Measurements from ENCODE around the gene LYSMD1.

The LYSMD1 gene

DNA sequence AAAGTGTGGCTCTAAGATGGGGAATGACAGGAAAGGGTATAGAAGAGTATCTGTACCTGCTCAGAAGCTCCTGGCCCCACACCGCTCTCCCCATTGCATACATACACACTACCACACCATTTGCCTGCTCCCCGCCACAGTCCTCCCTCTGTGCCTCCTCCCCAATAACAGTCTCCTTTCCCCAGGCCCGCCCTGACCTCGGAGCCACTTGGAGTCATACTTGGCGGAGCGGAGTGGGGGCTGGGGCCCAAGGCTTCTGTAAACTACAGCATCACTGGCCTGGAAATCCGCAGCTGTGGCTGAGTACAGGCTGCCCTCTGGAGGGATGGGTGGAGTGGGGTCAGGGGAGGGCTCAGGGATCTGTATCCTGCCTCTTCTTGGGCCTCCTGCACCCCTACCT, 27.9 kb downstream of the LYSMD1 start:
- H3K4me3 ChIP-seq (replicated peaks; ENCODE audit: low read depth, low read length), result no peak overlapping the region
- TF ChIP-seq, protein P1, sequence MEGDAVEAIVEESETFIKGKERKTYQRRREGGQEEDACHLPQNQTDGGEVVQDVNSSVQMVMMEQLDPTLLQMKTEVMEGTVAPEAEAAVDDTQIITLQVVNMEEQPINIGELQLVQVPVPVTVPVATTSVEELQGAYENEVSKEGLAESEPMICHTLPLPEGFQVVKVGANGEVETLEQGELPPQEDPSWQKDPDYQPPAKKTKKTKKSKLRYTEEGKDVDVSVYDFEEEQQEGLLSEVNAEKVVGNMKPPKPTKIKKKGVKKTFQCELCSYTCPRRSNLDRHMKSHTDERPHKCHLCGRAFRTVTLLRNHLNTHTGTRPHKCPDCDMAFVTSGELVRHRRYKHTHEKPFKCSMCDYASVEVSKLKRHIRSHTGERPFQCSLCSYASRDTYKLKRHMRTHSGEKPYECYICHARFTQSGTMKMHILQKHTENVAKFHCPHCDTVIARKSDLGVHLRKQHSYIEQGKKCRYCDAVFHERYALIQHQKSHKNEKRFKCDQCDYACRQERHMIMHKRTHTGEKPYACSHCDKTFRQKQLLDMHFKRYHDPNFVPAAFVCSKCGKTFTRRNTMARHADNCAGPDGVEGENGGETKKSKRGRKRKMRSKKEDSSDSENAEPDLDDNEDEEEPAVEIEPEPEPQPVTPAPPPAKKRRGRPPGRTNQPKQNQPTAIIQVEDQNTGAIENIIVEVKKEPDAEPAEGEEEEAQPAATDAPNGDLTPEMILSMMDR (IDR thresholded peaks at IDR 0.05; ENCODE audit: low read length, missing control alignments), result no peak
- DNase-seq (ENCODE audit: low read depth), result no peak

DNA sequence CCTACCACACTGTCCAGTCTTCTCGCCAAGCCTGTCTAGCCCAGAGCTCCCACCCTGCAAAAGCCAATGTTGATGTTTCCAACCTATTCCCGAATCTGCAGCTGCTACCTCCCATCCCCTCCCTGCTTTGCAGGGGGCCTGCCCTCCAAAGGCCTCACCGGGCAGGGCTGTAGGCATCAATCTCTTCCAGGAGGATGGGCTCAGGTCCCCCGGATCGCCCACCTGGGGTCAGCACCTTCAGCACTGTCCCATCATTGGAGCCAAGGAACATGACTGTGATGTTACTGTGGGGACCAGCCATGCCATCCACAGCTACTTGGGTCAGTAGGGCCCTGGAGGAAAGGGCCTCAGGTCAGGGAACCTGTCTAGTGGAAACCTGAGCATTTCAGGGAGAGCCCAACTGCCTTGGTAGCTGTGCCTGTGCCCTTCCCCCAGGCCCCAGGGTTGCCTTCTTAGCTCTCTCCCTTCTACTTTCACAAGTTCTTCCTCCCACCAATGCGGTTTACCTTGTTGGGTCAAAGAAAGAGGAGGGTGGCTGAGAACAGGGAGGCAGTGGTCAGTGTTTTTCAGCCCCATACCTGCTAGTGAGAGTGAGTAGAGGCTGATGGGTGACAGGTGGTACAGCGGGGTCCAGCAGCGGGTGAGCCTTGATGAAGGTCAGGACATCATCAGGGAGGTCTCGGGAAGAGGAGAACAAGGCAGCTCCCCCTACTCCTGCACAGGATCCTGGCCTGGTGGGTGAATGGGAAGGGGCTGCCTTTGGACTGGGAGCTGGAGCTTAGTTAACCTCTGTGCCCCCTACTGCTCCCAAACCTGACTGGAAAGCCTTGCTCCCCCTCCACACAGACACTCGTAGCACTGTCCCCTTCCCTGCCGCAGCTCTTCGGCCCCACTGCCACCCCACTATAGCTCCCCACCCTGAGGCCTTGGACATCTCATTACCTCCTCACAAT, 30.0 kb downstream of the LYSMD1 start:
- TF ChIP-seq, protein P1 (IDR thresholded peaks at IDR 0.05; ENCODE audit: low read length, missing control alignments), result no peak

DNA sequence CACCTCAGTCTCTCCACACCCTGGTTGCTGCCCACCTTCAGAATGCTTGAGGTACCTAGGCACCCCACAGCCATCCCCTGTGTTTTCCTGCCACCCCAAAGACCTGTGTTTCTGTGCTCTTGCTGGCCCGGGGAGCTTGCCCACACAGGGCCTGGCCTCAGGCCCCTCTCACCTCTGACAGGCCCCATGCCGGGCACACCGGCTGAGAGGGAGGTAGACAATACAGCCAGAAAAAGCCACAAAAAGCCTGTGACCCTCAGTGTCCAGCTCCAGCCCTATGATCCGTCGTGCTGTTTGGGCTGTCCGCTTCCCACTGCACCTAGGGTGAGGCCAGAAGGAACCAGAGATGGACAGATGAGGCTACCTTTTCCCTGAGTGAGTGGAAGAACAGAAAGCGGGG, 30.7 kb downstream of the LYSMD1 start:
- TF ChIP-seq, protein P1 (IDR thresholded peaks at IDR 0.05; ENCODE audit: low read length, missing control alignments), result no peak
- H3K4me3 ChIP-seq (replicated peaks; ENCODE audit: low read depth, low read length), result no peak overlapping the region
- DNase-seq (ENCODE audit: low read depth), result no peak

More for the DNA sequence above, 30.0 kb downstream of the LYSMD1 start:
- DNase-seq (ENCODE audit: low read depth), result no peak
- no peak overlapping the region for H3K4me3 ChIP-seq (replicated peaks; ENCODE audit: low read depth, low read length)

GRCh38 chr1:151134396-151134795, 31.3 kb downstream of the LYSMD1 start:
- TF ChIP-seq, protein P1 (IDR thresholded peaks at IDR 0.05; ENCODE audit: low read length, missing control alignments), result no peak
- no peak for DNase-seq (ENCODE audit: low read depth)
- H3K4me3 ChIP-seq (replicated peaks; ENCODE audit: low read depth, low read length), result no peak overlapping the region

DNA sequence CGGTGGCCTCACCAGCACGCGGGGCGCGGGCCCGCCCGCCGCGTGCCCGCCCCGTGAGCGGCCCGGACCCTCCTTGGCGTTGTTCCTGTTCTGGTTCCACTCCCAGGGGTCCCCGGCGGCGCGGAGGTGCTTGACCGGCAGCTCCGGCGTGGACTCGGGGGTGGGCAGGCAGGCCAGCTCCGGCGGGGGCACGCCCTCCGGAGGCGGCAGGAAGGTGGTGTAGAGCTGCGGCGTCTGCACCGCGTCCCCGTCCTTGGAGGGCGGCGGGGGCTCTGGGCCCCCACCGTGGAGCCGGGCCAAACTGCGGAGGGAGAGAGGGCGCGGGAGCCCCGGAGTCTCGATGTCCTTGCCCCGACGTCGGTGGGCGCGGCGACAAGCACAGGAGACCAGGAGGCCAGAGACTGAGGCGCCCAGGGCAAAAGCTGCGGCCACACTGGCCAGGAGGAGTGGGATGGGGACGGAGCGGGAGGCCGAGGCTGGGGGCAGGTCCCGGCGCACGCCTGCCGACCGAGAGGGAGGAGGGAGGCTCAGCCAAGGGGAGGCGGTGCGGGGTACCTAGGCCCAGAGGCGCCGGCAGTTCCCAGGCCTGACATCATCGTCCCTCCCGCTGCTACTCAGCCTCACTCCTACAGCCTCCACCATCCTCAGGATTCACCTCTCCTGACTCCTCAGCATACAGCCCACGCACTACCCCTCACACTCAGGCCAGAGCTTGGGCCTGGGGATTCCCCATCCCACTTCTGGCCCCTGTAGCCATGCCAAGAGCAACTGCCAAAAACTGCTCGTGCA, 32.5 kb downstream of the LYSMD1 start:
- H3K4me3 ChIP-seq (replicated peaks; ENCODE audit: low read depth, low read length), result no peak overlapping the region
- peak; percentile 35 for DNase-seq (ENCODE audit: low read depth)
- TF ChIP-seq, protein P1 (IDR thresholded peaks at IDR 0.05; ENCODE audit: low read length, missing control alignments), result no peak

- DNase-seq (ENCODE audit: low read depth), result no peak
- TF ChIP-seq, protein P1 (IDR thresholded peaks at IDR 0.05; ENCODE audit: low read length, missing control alignments), result no peak
- H3K4me3 ChIP-seq (replicated peaks; ENCODE audit: low read depth, low read length), result no peak overlapping the region
These were observed 33.2 kb downstream of the LYSMD1 start for GRCh38 chr1:151132335-151133017.
